ENCODE results near the gene KPNA3.
A peak's percentile ranks its signal among the peaks of the same experiment; 100 is the strongest.

Gene KPNA3

DNA sequence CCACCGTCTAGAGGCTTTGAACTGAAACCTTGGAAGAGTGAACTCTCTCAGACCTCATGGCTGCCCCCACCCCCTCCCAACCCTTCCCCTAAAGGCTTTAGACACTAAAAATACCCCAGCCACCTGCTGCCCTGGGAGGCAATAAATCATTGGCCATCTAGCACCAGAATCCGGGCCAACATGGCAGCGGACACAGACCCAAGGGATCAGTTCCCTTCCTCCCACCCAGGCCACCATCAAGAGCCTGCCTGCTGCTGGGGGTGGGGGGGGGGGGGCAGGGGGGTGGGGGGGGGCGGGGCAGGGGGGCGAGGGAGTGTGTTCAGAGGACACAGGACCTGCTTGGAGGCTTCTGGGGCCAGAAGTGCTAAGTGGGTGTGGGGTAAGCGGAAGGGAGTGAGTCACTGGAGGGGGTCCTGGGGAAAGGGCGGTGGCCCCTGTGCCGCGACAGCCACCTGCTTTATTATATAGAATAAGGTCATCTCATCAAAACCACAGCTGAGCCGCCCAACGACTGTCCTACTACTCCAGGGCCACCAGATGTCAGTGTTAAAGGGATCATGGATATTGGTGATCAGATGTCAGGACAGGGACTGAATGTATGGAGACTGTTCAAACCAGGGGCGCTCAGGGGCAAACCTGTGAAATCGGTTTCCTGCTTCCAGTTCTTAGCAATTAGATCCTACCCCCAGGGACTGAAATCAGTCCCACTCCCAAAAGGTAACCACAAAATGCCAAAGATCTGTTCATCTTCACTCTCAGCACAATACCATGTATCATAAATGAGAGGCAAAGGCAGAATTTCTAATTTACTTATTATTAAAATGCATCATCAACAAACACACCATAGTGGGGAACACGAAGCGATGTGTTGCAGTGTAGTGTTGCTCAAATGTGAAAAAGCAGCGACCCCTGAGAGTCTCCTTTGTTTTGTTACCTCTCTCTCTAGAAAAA is 139.9 kb downstream of the KPNA3 start:
- no peaks in the 10 kb centered on the region for H3K36me3 ChIP-seq (replicated peaks; ENCODE audit: low read depth, low read length)
- no peaks in the 10 kb centered on the region for H3K79me2 ChIP-seq (ENCODE audit: low read length)
- no peak overlapping the region for H3K9ac ChIP-seq (ENCODE audit: low read length)
- no peak overlapping the region for H3K27ac ChIP-seq (ENCODE audit: low read length)
- no peak overlapping the region for H3K4me2 ChIP-seq (ENCODE audit: low read length)
- no peaks in the 10 kb centered on the region for H3K4me1 ChIP-seq (ENCODE audit: low read length)
- no peak overlapping the region for H3K4me3 ChIP-seq (ENCODE audit: low read length)
- H2AFZ ChIP-seq (ENCODE audit: low read depth, low read length): no peak overlapping the region
- TF ChIP-seq, protein P1, sequence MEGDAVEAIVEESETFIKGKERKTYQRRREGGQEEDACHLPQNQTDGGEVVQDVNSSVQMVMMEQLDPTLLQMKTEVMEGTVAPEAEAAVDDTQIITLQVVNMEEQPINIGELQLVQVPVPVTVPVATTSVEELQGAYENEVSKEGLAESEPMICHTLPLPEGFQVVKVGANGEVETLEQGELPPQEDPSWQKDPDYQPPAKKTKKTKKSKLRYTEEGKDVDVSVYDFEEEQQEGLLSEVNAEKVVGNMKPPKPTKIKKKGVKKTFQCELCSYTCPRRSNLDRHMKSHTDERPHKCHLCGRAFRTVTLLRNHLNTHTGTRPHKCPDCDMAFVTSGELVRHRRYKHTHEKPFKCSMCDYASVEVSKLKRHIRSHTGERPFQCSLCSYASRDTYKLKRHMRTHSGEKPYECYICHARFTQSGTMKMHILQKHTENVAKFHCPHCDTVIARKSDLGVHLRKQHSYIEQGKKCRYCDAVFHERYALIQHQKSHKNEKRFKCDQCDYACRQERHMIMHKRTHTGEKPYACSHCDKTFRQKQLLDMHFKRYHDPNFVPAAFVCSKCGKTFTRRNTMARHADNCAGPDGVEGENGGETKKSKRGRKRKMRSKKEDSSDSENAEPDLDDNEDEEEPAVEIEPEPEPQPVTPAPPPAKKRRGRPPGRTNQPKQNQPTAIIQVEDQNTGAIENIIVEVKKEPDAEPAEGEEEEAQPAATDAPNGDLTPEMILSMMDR (IDR thresholded peaks at IDR 0.05; ENCODE audit: low read depth, low read length): peak; percentile 46
- no peak for TF ChIP-seq EZH2phosphoT487 (IDR thresholded peaks at IDR 0.05; ENCODE audit: low read depth)
- no peaks in the 10 kb centered on the region for H3K9me3 ChIP-seq (ENCODE audit: insufficient read depth, low read length)
- H3K27me3 ChIP-seq (ENCODE audit: low read depth, low read length): no peaks in the 10 kb centered on the region
- no peaks in the 10 kb centered on the region for H4K20me1 ChIP-seq (ENCODE audit: insufficient read depth, low read length)

DNA sequence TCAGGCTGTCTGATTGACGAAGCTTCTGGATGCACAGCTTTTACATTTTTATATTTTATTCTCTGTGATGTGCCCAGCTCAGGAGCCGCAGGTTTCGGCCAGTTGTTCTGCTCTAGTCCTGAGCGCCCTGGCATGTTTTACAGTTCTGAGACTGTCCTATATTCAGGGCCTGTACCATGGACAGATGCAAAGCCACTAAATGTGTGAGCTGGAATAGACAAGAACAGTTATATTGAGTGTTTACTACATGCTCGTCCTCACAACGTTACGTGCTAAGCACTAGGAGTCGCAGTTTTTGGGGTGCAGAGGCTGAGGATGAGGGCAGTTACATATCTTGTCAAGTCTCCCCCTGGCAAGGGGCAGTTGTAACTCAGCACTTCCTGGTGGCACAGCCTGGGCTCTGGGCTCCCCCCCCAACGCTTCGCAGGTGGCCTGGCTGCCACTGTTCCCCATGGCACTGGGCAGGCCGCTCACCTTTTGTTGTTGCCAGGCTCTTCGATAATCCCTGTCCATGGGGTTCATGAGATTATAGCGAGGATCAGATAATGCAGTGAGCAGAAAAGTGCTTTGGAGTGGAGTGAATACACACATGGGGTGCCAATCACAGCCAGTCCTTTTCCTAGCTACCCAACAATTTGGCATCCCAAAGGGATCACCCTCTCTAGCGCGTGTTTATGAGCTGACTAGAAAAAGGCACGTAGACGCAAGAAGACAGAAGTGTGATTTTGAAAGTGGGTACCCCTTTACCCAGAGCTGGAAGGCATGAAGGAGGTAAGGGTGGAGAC is 140.7 kb downstream of the KPNA3 start:
- no peaks in the 10 kb centered on the region for H3K36me3 ChIP-seq (replicated peaks; ENCODE audit: low read depth, low read length)
- peaks cover 2% of the 10 kb centered on the region; the same call in 1 of the 2 replicates for H3K4me1 ChIP-seq (ENCODE audit: low read length)
- TF ChIP-seq, protein P1 (IDR thresholded peaks at IDR 0.05; ENCODE audit: low read depth, low read length): no peak
- H3K27me3 ChIP-seq (ENCODE audit: low read depth, low read length): no peaks in the 10 kb centered on the region
- no peak overlapping the region for H3K27ac ChIP-seq (ENCODE audit: low read length)
- no peaks in the 10 kb centered on the region for H4K20me1 ChIP-seq (ENCODE audit: insufficient read depth, low read length)
- H3K4me3 ChIP-seq (ENCODE audit: low read length): no peak overlapping the region
- no peaks in the 10 kb centered on the region for H3K79me2 ChIP-seq (ENCODE audit: low read length)
- no peaks in the 10 kb centered on the region for H3K9me3 ChIP-seq (ENCODE audit: insufficient read depth, low read length)
- no peak overlapping the region for H3K4me2 ChIP-seq (ENCODE audit: low read length)
- H3K9ac ChIP-seq (ENCODE audit: low read length): no peak overlapping the region
- H2AFZ ChIP-seq (ENCODE audit: low read depth, low read length): no peak overlapping the region

DNA sequence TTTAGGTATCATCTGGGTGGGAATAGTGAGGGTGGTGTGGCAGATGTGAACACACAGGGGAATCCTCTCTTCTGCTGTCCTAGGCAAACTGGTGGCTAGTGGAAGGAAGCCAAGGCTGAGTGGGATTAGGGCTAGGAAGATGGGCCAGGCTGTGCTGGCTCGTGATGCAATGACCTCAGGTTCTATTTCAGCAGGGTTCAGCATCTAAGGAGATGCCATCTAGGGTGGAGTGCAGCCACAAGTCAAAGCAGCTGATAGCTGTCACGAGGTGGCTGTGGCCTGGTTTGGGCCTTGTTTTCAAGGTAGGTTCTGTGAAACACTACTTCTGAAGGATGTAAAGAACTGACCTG is 142.5 kb downstream of the KPNA3 start:
- no peak overlapping the region for H3K9ac ChIP-seq (ENCODE audit: low read length)
- no peaks in the 10 kb centered on the region for H3K9me3 ChIP-seq (ENCODE audit: insufficient read depth, low read length)
- H3K27ac ChIP-seq (ENCODE audit: low read length): no peak overlapping the region
- no peaks in the 10 kb centered on the region for H3K79me2 ChIP-seq (ENCODE audit: low read length)
- H4K20me1 ChIP-seq (ENCODE audit: insufficient read depth, low read length): no peaks in the 10 kb centered on the region
- TF ChIP-seq, protein P1 (IDR thresholded peaks at IDR 0.05; ENCODE audit: low read depth, low read length): no peak
- TF ChIP-seq EZH2phosphoT487 (IDR thresholded peaks at IDR 0.05; ENCODE audit: low read depth): no peak
- peaks cover 4% of the 10 kb centered on the region; the same call in 1 of the 2 replicates for H3K4me1 ChIP-seq (ENCODE audit: low read length)
- H3K4me2 ChIP-seq (ENCODE audit: low read length): no peak overlapping the region
- no peak overlapping the region for H3K4me3 ChIP-seq (ENCODE audit: low read length)
- H3K36me3 ChIP-seq (replicated peaks; ENCODE audit: low read depth, low read length): no peaks in the 10 kb centered on the region
- no peaks in the 10 kb centered on the region for H3K27me3 ChIP-seq (ENCODE audit: low read depth, low read length)
- H2AFZ ChIP-seq (ENCODE audit: low read depth, low read length): no peak overlapping the region
